Mesenchymal stem cell (in vitro differentiated cells and primary cell): Measurements from ENCODE around the gene IL22.

ENCODE experiments used
- DNase-seq: peaks from one replicate; pipeline ENCODE4 v3.0.0-alpha.2; 2013
- H2AFZ ChIP-seq: one replicate; pipeline ENCODE4 v1.6.1; 2013; ENCODE audit warnings: low read depth, mild to moderate bottlenecking, control low read depth, inconsistent platforms, low read length, moderate library complexity
- H2AK5ac ChIP-seq: 2 replicates; pipeline ENCODE4 v1.6.1; 2013; ENCODE audit warnings: low read length, moderate library complexity, mild to moderate bottlenecking, inconsistent platforms; ENCODE audit not compliant: severe bottlenecking
- H2BK120ac ChIP-seq: one replicate; pipeline ENCODE4 v1.6.1; 2013; ENCODE audit warnings: low read depth, mild to moderate bottlenecking, inconsistent platforms, low read length, moderate library complexity
- H2BK12ac ChIP-seq, 2 experiments: one replicate each; pipeline ENCODE4 v1.6.1; 2013; ENCODE audit warnings: inconsistent platforms in 2 of 2, low read length in 2 of 2, mild to moderate bottlenecking in 2 of 2, moderate library complexity in 2 of 2, control low read depth in 1 of 2
- H2BK15ac ChIP-seq: one replicate; pipeline ENCODE4 v1.6.1; 2013; ENCODE audit warnings: mild to moderate bottlenecking, low read depth, inconsistent platforms; ENCODE audit not compliant: poor library complexity, severe bottlenecking
- H2BK5ac ChIP-seq: 2 replicates; pipeline ENCODE4 v1.6.1; 2013; ENCODE audit warnings: low read depth, mild to moderate bottlenecking, low read length, control low read depth, inconsistent platforms; ENCODE audit not compliant: poor library complexity, severe bottlenecking
- H3K14ac ChIP-seq, 2 experiments: one replicate each; pipeline ENCODE4 v1.6.1; 2013; ENCODE audit warnings: inconsistent platforms in 2 of 2, low read length in 2 of 2, control low read depth in 1 of 2, mild to moderate bottlenecking in 1 of 2, moderate library complexity in 1 of 2
- H3K18ac ChIP-seq, 2 experiments: one replicate each; pipeline ENCODE4 v1.6.1; 2013; ENCODE audit warnings: inconsistent platforms in 2 of 2, low read length in 2 of 2, control low read depth in 1 of 2, low read depth in 1 of 2, mild to moderate bottlenecking in 1 of 2
- H3K23ac ChIP-seq, 2 experiments: one replicate each; pipeline ENCODE4 v1.6.1; 2013; ENCODE audit warnings: inconsistent platforms in 2 of 2, low read length in 2 of 2, mild to moderate bottlenecking in 2 of 2, moderate library complexity in 2 of 2, control low read depth in 1 of 2
- H3K27ac ChIP-seq: 2 replicates; pipeline ENCODE4 v1.5.1; 2013; ENCODE audit warnings: mild to moderate bottlenecking, moderate library complexity, low read length, control low read depth, inconsistent platforms; ENCODE audit not compliant: poor library complexity, severe bottlenecking
- H3K27me3 ChIP-seq, 2 experiments: 2 replicates each; pipeline versions ENCODE4 v1.6.1 to v1.7.0; 2013; ENCODE audit warnings: low read length in 2 of 2, mild to moderate bottlenecking in 2 of 2, moderate library complexity in 2 of 2, control low read depth in 1 of 2, inconsistent platforms in 1 of 2; ENCODE audit not compliant: control insufficient read depth in 1 of 2, insufficient read depth in 1 of 2
- H3K36me3 ChIP-seq, 2 experiments: 2 replicates each; pipeline versions ENCODE4 v1.6.1 to v1.7.0; 2013; ENCODE audit warnings: low read length in 2 of 2, control low read depth in 1 of 2, inconsistent platforms in 1 of 2, low read depth in 1 of 2, mild to moderate bottlenecking in 1 of 2; ENCODE audit not compliant: insufficient read depth in 2 of 2, control insufficient read depth in 1 of 2
- H3K4ac ChIP-seq, 2 experiments: one replicate each; pipeline ENCODE4 v1.6.1; 2013; ENCODE audit warnings: inconsistent platforms in 2 of 2, low read length in 2 of 2, mild to moderate bottlenecking in 2 of 2, moderate library complexity in 2 of 2, control low read depth in 1 of 2, low read depth in 1 of 2
- H3K4me1 ChIP-seq: 2 replicates; pipeline ENCODE4 v1.6.1; 2013; ENCODE audit warnings: low read depth, low read length, control low read depth; ENCODE audit not compliant: control insufficient read depth, insufficient read depth
- H3K4me2 ChIP-seq: 2 replicates; pipeline ENCODE4 v1.6.1; 2013; ENCODE audit warnings: low read length, mild to moderate bottlenecking, inconsistent platforms; ENCODE audit not compliant: poor library complexity, severe bottlenecking
- H3K4me3 ChIP-seq, 2 experiments: 2 replicates each; pipeline versions ENCODE4 v1.5.1 to v1.7.0; 2013; ENCODE audit warnings: low read length in 2 of 2, mild to moderate bottlenecking in 2 of 2, control low read depth in 1 of 2, low read depth in 1 of 2; ENCODE audit not compliant: insufficient read depth in 1 of 2
- H3K79me1 ChIP-seq: replicated peaks from 2 replicates; pipeline ENCODE4 v1.6.1; 2013; ENCODE audit warnings: mild to moderate bottlenecking, control low read depth, low read length, inconsistent platforms; ENCODE audit not compliant: poor library complexity, severe bottlenecking
- H3K9ac ChIP-seq: 2 replicates; pipeline ENCODE4 v1.7.0; 2013; ENCODE audit warnings: mild to moderate bottlenecking, low read length, moderate library complexity
- H3K9me3 ChIP-seq: 2 replicates; pipeline ENCODE4 v1.7.0; 2013; ENCODE audit warnings: mild to moderate bottlenecking, low read length; ENCODE audit not compliant: control insufficient read depth
- H4K8ac ChIP-seq: one replicate; pipeline ENCODE4 v1.6.1; 2013; ENCODE audit warnings: inconsistent platforms, mild to moderate bottlenecking, low read length, moderate library complexity
- H4K91ac ChIP-seq: one replicate; pipeline ENCODE4 v1.6.1; 2013; ENCODE audit warnings: mild to moderate bottlenecking, low read length, inconsistent platforms
- WGBS: methylation state at CpG from one replicate; pipeline ENCODE4 v1.1.7; 2013; ENCODE audit warnings: mixed read lengths; 5-methylcytosine and 5-hydroxymethylcytosine counted together

The IL22 gene

GRCh38 chr12:68270358-68270757 lies 17.0 kb upstream of the IL22 start:
- Histone ChIP-seq H2AFZ (no peak overlapping the region), H3K27ac (no peak overlapping the region), H3K9ac (no peak overlapping the region), H3K27me3 (no peaks in the 10 kb centered on the region), H3K4me2 (no peak overlapping the region), H3K36me3 (no peaks in the 10 kb centered on the region), H4K8ac (no peak overlapping the region), H3K4me1 (peaks cover under 1% of the 10 kb centered on the region), H3K23ac (no peak overlapping the region), H2BK120ac (no peak overlapping the region), H3K79me1 (no peaks in the 10 kb centered on the region), H3K18ac (peak overlapping the region in 1 of 2 experiments; percentile 5), H2AK5ac (no peak overlapping the region), H2BK15ac (no peak overlapping the region), H3K14ac (no peak overlapping the region), H3K9me3 (no peaks in the 10 kb centered on the region), H3K4me3 (no peak overlapping the region), H3K4ac (no peak overlapping the region), H2BK12ac (no peak overlapping the region), H2BK5ac (no peak overlapping the region), H4K91ac (no peak overlapping the region)
- no peak for DNase-seq
- 83% methylated on average over 3 of the region's 3 CpGs for WGBS

- H3K9me3 ChIP-seq = no peaks in the 10 kb centered on the region
- H3K27me3 ChIP-seq = no peaks in the 10 kb centered on the region
- H3K79me1 ChIP-seq = no peaks in the 10 kb centered on the region
- no peak overlapping the region for H2BK15ac ChIP-seq
- no peak for DNase-seq
- no peak overlapping the region for H2BK120ac ChIP-seq
- no peak overlapping the region for H3K18ac ChIP-seq
- no peak overlapping the region for H4K91ac ChIP-seq
- H3K23ac ChIP-seq = no peak overlapping the region
- H3K4ac ChIP-seq = no peak overlapping the region
- no peak overlapping the region for H2AFZ ChIP-seq
- H3K4me2 ChIP-seq = no peak overlapping the region
- H3K36me3 ChIP-seq = no peaks in the 10 kb centered on the region
- no peak overlapping the region for H2AK5ac ChIP-seq
- peak overlapping the region in 1 of 2 experiments; percentile 28 for H2BK12ac ChIP-seq
- H3K4me3 ChIP-seq = no peak overlapping the region
- 87% methylated on average over 2 of the region's 2 CpGs for WGBS
- no peak overlapping the region for H2BK5ac ChIP-seq
- H3K9ac ChIP-seq = no peak overlapping the region
- no peak overlapping the region for H3K27ac ChIP-seq
- H3K4me1 ChIP-seq = peaks cover 3% of the 10 kb centered on the region
- H3K14ac ChIP-seq = peak overlapping the region in 1 of 2 experiments; percentile 30
- no peak overlapping the region for H4K8ac ChIP-seq
These were observed 16.4 kb upstream of the IL22 start for GRCh38 chr12:68269779-68270178.

GRCh38 chr12:68268967-68269366 lies 15.6 kb upstream of the IL22 start:
- H3K14ac ChIP-seq = no peak overlapping the region
- no peak overlapping the region for H3K4me2 ChIP-seq
- no peaks in the 10 kb centered on the region for H3K36me3 ChIP-seq
- H3K18ac ChIP-seq = no peak overlapping the region
- no peak overlapping the region for H2BK15ac ChIP-seq
- no peaks in the 10 kb centered on the region for H3K9me3 ChIP-seq
- no peak overlapping the region for H2BK12ac ChIP-seq
- H2BK120ac ChIP-seq = no peak overlapping the region
- H2BK5ac ChIP-seq = no peak overlapping the region
- no peaks in the 10 kb centered on the region for H3K79me1 ChIP-seq
- DNase-seq = no peak
- H3K4me3 ChIP-seq = no peak overlapping the region
- H4K8ac ChIP-seq = no peak overlapping the region
- H3K27me3 ChIP-seq = no peaks in the 10 kb centered on the region
- H3K23ac ChIP-seq = no peak overlapping the region
- H3K9ac ChIP-seq = no peak overlapping the region
- no peak overlapping the region for H2AFZ ChIP-seq
- no peak overlapping the region for H3K4ac ChIP-seq
- peaks cover 3% of the 10 kb centered on the region for H3K4me1 ChIP-seq
- H4K91ac ChIP-seq = no peak overlapping the region
- no peak overlapping the region for H3K27ac ChIP-seq
- no peak overlapping the region for H2AK5ac ChIP-seq

- H4K91ac ChIP-seq = no peak overlapping the region
These were observed 14.5 kb upstream of the IL22 start for GRCh38 chr12:68267892-68268396.

More at GRCh38 chr12:68267892-68268396, 14.5 kb upstream of the IL22 start:
- no peak overlapping the region for H3K27ac ChIP-seq
- no peak overlapping the region for H3K9ac ChIP-seq
- H3K4me2 ChIP-seq = no peak overlapping the region
- no peak overlapping the region for H3K4ac ChIP-seq
- H3K79me1 ChIP-seq = no peaks in the 10 kb centered on the region
- no peak overlapping the region for H3K14ac ChIP-seq
- H3K4me1 ChIP-seq = peaks cover 3% of the 10 kb centered on the region
- no peak overlapping the region for H3K4me3 ChIP-seq
- no peak overlapping the region for H3K18ac ChIP-seq
- 86% methylated on average over 4 of the region's 6 CpGs for WGBS
- no peak overlapping the region for H2BK120ac ChIP-seq
- H2BK12ac ChIP-seq = no peak overlapping the region
- H2BK5ac ChIP-seq = no peak overlapping the region
- peak; percentile 64 for DNase-seq
- no peak overlapping the region for H2AFZ ChIP-seq
- no peaks in the 10 kb centered on the region for H3K36me3 ChIP-seq
- no peak overlapping the region for H3K23ac ChIP-seq
- H3K9me3 ChIP-seq = no peaks in the 10 kb centered on the region
- H2BK15ac ChIP-seq = no peak overlapping the region
- H3K27me3 ChIP-seq = no peaks in the 10 kb centered on the region
- no peak overlapping the region for H2AK5ac ChIP-seq
- no peak overlapping the region for H4K8ac ChIP-seq
